Jurkat, Clone E6-1 (cell line): ENCODE results near the gene DNAJB13. TPM values are rescaled to one million over a fixed set of nuclear protein-coding genes. Genes with fewer than 3 reads are reported as not detected.
"Not testable (repeated sequence)": the region's sequence is repeated elsewhere in the genome, so short reads cannot be mapped to it uniquely, and the experiment has no call there.

Experiments used
- DNase-seq: peaks from one replicate; pipeline ENCODE4 v3.0.0-alpha.2; 2011; ENCODE audit warnings: low read depth, low spot score
- H3K4me3 ChIP-seq: 2 replicates; pipeline ENCODE4 v1.5.1; 2011; ENCODE audit warnings: mild to moderate bottlenecking, low read length, control low read depth, moderate library complexity
- polyA plus RNA-seq: library from polyadenylated mRNA; unstranded; fragments of >200 nt; gene quantifications from one replicate; pipeline ENCODE4 v1.2.1, GENCODE V29; 2012; ENCODE audit warnings: missing spikeins; ENCODE audit not compliant: insufficient read length, insufficient read depth

DNAJB13 gene, protein sequence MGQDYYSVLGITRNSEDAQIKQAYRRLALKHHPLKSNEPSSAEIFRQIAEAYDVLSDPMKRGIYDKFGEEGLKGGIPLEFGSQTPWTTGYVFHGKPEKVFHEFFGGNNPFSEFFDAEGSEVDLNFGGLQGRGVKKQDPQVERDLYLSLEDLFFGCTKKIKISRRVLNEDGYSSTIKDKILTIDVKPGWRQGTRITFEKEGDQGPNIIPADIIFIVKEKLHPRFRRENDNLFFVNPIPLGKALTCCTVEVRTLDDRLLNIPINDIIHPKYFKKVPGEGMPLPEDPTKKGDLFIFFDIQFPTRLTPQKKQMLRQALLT
- not detected for polyA plus RNA-seq

DNA sequence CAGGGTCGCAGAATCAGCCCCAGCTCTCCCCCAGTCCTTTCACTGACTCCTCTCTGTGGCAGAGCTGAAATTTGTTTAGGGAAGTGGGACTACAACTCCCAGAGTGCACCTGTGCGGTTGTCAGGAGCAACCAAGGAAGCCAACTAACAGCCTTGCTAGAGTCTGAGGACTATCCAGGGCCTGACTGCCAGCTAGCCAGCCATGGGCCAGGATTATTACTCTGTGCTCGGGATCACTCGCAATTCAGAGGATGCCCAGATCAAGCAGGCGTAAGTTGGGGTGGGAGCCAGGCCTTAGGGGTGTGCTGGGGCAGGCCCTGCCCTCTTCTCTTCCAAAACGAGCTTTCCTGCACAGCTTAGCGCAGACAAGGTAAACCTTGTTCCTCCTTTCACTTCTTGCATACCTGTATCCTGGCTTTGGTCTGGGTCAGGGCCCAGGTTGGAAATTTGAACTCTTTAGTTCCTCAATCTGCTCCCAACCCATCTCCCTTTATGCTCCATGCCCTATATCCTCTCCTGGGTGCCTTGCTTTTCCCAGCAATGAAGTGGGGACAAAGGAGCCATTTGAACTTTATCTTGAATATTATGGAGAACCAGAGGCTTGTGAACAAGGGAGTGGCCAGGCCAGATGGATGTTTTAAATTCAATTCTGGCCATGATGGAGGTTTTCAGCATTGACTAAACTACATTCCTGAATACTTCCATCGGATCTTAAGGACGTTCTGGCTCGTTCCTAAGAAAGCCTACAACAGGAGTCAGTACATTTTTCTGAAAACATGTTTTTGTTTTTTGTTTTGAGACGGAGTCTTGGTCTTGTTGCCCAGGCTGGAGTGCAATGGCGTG is at the start of gene DNAJB13:
DNAJB13 (plus strand) TSS at position 158 of the 842 bp plus-strand sequence; CDS start at position 202, 44 bp downstream.
- peak; percentile 41 for DNase-seq

DNA sequence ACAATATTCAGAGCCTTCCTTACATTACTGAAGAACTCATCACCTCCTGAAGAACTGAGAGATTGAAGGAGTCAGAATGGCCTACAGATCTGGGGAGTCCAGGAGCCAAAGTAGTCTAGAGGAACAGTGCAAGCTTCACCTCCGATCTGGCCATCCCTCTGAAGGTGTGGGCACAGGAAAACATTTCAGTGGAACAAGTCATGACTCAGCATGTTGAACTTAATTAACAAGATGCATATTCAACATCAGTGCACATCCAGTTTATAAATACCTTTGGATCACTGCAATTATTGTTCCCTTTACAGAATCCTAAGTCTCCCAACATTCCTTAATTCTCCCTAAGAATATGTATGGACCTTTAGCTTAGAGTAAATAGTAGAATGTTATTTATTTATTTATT is 48.5 kb upstream of the DNAJB13 start:
- H3K4me3 ChIP-seq = no peak overlapping the region

More for the DNA sequence above, at the start of gene DNAJB13:
- H3K4me3 ChIP-seq = no peak within 1 kb of the TSS

DNA sequence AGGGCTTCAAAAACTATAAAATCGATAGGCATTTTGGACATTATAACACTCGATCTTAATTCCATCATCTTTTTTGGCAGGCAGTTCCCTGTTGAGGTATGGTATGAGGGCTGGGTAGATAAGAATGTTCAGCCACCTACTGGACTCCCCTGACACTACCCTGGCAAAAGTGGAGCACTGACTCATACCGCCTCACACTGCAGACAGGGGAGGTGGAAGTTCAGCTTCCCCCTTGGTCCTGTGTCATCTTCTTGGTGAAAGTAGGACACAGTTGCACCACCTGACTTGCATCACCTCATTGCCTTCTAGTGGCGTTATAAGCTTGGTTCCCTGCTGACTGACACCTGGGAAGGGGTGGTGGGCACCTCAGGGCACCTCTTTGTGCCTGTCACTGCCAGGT is 43.6 kb upstream of the DNAJB13 start:
- no peak for DNase-seq
- H3K4me3 ChIP-seq = no peak overlapping the region

More for the DNA sequence above, 48.5 kb upstream of the DNAJB13 start:
- DNase-seq = no peak

DNA sequence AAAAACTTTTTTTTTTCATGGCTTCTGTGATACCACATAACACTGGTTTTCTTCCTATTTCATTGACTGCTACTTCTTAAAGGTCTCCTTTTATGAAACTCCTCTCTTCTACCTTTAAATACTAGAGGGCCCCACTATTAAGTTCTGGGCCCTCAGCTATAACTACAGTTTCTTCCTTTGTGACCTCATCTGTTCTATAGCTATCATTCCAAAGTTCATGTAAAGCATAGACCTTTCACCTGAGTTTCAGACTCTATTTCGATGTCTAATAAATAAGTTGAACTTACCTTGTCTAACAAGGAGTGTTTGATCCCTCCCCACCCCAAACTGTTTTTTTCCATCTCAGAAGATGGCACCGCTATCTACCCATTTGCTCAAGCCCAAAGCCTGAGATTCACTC is 38.8 kb upstream of the DNAJB13 start:
- DNase-seq = no peak
- H3K4me3 ChIP-seq = no peak overlapping the region

DNA sequence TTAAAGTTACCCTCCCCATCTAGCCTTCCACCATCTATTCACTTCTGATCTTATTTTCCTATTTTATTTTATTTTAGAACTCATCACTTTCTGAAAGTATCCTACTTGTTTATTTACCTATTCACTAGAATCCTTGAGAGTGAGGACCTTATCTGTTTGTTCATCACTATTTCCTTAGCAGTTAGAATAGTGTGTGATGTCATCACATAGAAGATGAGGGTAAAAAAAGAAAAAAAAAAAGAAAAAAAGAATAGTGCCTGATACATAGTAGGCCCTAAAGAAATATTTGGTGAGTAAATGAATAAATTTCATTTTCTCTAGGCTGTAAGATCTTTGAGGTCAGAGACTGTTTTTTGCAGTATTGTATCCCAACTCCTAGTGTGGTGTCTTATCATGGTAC is 37.4 kb upstream of the DNAJB13 start:
- DNase-seq = no peak
- H3K4me3 ChIP-seq = no peak overlapping the region

DNA sequence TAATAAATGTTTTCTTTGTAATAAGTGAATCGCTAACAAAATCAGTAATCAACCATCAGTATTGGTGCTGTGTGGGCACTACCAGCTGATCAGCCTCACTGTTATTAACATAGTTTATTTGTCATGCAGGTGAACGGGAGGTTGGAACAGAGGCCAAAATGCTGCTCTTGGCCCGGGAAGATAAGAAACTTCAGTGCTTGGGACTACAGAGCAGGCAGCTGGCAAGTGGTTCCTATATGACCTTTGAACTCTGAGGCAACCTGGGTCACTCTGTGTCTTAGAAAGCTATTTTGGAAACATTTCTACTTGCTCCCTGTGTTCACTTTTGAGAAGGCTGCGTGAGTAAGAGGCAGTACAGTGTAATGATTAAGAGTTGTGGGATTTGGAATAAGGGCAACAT is 36.5 kb upstream of the DNAJB13 start:
- no peak overlapping the region for H3K4me3 ChIP-seq

DNA sequence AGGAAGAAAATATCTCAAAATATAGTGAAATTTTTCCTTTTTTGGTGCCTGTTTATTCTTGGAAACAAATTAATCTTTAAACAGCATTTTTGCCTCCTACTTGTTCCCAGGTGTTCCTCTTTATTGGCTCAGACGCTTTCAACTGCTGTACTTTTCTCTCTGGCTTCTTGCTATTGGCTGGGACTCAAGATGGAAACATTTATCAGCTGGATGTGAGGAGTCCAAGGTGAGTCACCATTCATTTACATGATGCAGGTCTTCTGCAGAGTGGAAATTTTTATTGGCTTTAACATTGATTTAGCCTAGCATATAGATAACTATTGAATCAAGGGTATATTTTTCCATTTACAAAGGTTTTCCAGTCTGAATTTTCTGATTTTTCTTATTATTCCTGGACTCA is 34.4 kb upstream of the DNAJB13 start:
- DNase-seq = no peak
- H3K4me3 ChIP-seq = no peak overlapping the region

More for the DNA sequence above, 36.5 kb upstream of the DNAJB13 start:
- DNase-seq = no peak

DNA sequence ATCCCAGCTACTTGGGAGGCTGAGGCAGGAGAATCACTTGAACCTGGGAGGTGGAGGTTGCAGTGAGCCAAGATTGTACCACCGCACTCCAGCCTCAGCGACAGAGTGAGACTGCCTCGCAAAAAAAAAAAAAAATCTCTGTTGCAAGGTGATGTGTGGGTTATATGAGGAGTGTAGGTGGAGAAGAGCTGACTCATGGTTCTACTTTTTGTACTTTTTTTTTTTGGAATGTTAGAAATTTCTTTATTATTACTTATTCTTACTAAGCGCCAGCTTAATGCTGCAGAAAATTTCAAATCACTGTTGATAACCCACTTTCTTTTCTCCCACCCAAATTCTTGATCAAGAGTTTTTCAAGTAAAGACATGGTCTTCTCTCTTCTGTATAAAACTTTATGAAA is 29.6 kb upstream of the DNAJB13 start:
- H3K4me3 ChIP-seq = no peak overlapping the region
- no peak for DNase-seq

DNA sequence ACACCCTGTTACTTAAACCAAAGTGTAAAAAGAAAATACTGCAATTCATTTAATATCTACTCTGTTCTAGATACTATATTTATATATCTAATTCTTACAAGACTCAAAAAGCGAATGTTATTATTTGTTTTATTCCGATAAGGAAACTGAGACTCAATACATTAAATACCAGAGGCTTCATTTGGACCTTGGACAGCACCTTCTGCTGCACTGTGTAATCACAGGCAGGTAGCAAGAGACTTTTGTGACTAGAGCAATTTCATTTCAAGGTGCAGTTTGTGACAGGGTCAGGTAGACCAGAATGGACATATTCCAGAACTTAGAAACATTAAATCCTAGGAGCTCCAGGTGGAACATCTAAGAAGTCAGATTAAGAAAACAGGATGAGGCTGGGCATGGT is 21.4 kb upstream of the DNAJB13 start:
- no peak for DNase-seq
- no peak overlapping the region for H3K4me3 ChIP-seq

DNA sequence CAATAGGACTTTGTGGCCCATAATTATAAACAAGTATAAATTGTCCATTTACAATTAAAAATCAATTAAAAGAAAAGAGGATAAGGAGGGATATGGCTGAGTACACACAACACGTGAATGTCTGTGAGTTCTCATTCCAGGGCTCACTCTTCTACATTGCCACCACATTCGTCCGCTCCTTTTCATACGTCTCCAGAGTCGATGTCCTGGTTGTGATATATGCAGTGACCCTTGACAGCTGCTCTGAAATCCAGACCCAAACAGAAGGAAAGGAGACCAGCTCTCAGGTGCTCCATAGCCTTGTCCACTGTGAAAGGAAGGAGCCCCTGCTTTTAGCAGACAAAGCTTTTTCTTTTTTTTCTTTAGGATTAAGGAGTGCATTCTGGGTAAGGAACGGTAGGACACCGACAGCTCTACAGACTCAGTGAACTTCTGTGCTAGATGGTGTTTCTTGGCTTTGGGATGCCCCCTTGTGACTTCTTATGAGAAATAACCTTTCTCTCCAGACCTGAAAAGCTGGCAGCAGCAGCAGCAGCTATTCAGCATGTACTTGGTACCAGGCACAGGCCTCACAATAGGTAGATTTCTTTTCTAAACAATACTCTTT is 19.7 kb upstream of the DNAJB13 start:
- H3K4me3 ChIP-seq = no peak overlapping the region
- DNase-seq = peak; percentile 78

DNA sequence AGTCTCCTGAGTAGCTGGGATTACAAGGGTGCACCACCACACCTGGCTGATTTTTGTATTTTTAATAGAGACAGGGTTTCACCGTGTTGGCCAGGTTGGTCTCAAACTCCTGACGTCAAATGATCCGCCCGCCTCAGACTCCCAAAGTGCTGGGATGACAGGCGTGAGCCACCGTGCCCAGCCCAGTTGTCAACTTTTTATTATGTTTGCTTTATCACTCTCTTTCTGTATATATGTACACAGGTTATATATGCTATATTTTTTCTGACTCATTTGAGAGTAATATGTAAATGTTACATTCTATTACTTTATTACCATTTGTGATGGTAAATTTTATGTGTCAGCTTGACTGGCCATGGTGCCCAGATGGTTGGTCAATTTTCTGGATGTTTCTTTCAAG is 18.9 kb upstream of the DNAJB13 start:
- H3K4me3 ChIP-seq = no peak overlapping the region
- no peak for DNase-seq

DNA sequence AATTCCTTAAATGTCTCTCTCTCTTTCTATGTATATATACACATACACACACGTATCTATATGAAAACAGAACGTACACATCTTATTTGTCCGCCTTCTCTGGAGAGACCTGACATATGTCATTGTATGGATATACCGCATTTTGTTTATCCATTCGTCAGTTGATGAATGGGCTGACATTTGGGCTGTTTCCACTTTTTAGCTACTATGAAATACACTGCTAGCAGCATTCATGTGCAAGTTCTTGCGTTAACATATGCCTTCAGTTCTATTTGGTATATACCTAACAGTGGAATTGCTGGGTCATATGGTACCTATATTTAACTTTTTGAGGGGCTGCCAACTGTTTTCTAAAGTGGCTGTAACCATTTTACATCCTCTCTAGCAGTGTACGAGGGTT is 18.0 kb upstream of the DNAJB13 start:
- no peak for DNase-seq
- H3K4me3 ChIP-seq = no peak overlapping the region

DNA sequence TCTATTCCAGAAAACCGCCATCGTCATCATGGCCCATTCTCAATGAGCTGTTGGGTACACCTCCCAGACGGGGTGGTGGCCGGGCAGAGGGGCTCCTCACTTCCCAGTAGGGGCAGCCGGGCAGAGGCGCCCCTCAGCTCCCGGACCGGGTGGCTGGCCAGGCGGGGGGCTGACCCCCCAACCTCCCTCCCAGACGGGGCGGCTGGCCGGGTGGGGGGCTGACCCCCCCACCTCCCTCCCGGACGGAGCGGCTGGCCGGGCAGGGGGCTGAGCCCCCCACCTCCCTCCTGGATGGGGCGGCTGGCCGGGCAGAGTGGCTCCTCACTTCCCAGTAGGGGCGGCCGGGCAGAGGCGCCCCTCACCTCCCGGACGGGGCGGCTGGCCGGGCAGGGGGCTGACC is 14.8 kb upstream of the DNAJB13 start:
- not testable (repeated sequence) for DNase-seq, H3K4me3 ChIP-seq

DNA sequence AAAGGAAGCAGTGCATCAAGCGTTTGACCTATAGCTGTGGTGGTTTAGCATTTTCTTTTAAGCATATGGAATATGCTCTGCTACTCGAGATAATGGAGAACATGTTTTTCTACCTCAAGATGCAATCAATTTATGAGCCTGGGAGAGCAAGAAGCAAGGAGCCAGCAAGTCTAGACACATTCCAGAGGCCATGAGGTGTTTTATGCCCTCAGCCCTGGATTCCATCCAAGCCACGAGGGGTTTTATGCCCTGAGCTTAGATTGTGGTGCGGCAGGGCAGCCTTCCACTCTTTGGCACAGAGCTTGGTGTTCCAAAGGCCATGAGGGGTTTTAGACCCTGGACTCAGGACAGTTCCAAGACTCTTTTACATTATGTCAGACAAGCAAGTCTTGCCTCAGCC is 11.7 kb upstream of the DNAJB13 start:
- no peak for DNase-seq
- H3K4me3 ChIP-seq = no peak overlapping the region

DNA sequence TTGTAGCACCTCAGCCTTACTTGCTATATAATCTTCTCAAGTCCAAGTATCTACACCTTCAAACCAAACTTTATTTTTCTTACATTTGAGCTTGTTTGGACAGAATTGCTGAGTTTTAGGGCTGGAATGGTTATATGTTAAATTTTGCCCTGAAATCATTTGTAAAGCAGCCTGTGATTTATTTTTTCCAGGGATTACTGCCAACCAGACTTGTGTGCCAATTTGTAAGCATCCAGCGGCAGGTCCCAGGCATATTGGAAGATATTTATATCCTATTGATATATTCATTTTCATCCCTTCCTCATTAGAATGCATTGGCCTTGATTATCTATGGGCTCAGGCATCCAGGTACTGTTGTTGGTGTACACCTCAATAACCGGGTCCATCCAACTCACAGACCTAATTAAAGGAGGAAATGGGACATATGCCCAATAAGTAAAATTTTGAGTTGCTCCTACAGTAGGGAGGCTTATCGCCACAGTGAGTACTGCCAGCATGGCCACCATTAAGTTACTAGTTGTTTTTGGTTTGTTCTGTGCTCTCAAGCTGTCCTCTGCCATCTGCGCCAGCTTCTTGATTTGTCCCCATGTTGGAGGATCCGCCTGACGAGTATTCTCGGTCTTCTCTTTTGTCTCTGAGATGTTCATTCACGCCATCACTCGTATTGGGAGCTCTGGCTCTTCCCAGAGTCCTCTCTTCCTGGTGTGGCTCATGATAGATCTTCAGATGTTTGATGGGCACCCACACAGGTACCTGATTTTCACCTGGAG is 9.8 kb upstream of the DNAJB13 start:
- DNase-seq = no peak
- no peak overlapping the region for H3K4me3 ChIP-seq

DNA sequence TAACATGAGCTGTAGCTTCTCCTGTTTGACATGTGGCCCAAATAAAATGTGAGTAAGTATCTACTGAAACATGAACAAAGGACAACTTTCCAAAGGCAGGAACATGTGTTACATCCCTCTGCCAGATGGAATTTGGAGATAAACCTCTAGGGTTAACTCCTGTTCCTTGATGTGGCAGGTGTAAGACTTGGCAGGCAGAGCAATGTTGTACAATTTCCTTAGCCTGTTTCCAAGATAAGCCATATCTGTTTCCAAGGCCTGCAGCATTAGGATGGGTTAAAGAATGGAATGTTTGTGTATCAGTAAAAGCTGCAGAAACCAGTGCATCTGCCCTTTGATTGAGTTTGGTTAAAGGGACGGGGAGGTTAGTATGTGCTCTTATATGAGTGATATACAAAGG is 8.8 kb upstream of the DNAJB13 start:
- peak; percentile 71 for DNase-seq
- no peak overlapping the region for H3K4me3 ChIP-seq

DNA sequence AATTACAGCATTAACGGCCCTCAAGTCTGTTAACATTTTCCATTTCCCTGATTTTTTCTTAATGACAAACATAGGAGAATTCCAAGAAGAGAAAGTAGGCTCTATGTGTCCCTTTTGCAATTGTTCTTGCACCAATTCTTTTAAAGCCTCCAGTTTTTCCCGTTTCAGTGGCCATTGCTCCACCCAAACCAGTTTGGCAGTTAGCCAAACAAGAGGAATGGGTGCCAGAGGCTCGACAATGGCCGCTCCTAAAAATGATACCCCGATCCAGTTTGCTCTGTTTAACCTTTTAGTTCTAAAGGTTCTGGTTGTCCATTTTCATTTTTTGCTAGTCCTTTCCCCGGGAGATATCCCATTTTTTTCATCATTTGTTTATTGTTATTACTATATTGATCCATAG is 6.7 kb upstream of the DNAJB13 start:
- DNase-seq = no peak
- H3K4me3 ChIP-seq = no peak overlapping the region

DNA sequence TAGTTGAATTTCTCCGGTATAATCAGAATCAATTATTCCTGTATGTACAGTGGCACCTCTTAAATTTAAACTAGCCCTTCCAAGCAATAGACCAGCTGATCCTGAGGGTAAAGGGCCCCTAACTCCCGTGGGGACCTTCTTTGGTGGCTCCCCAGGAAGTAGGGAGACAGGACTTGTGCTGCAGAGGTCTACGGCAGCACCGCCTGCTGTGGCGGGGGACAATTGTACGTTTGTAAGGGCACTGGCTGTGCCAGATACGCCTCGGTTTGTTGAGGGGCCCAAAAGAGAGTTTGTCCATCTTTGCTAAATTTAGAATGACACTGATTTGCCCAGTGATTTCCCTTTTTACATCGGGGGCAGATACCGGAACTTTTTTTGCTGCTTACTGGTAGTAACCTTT is 5.9 kb upstream of the DNAJB13 start:
- no peak for DNase-seq
- no peak overlapping the region for H3K4me3 ChIP-seq

DNA sequence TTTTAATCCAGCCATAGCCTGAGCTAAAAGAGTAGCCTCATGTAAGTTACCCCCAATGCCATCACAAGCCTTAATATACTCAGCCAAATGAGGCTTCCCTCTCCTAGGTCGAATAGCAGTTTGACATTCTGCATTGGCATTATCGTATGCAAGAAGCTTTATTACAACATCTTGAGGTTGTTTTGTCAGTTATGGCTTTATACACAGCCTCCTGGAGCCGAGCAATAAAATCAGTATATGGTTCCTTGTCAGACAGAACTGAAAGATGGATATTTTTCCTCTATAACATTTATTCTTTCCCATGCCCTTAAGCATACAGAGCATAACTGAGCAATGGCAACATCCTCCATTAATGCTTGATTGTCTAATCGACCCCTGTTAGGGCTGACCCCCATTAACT is 5.4 kb upstream of the DNAJB13 start:
- H3K4me3 ChIP-seq = no peak overlapping the region
- DNase-seq = no peak
